Astrocyte of the cerebellum (primary cell): ENCODE measurements around the gene FAM222B.

Source experiments
- DNase-seq: peaks from one replicate; pipeline ENCODE4 v3.0.0-alpha.2; 2011; ENCODE audit warnings: low read depth
- H3K4me3 ChIP-seq: 2 replicates; pipeline ENCODE4 v1.5.1; 2011; ENCODE audit warnings: mild to moderate bottlenecking, low read depth, low read length, moderate library complexity
- in situ Hi-C: cut with HindIII; loops from 2 replicates; pipeline ENCODE4 v1.10.0; 2017; ENCODE audit warnings: low sequenced_read_pairs
- TF ChIP-seq, protein P1 (sequence below): IDR thresholded peaks from 2 replicates; pipeline ENCODE4 v1.5.1; 2012; ENCODE audit warnings: low read length, low read depth, moderate library complexity, mild to moderate bottlenecking; ENCODE audit errors: missing control alignments

FAM222B gene

DNA sequence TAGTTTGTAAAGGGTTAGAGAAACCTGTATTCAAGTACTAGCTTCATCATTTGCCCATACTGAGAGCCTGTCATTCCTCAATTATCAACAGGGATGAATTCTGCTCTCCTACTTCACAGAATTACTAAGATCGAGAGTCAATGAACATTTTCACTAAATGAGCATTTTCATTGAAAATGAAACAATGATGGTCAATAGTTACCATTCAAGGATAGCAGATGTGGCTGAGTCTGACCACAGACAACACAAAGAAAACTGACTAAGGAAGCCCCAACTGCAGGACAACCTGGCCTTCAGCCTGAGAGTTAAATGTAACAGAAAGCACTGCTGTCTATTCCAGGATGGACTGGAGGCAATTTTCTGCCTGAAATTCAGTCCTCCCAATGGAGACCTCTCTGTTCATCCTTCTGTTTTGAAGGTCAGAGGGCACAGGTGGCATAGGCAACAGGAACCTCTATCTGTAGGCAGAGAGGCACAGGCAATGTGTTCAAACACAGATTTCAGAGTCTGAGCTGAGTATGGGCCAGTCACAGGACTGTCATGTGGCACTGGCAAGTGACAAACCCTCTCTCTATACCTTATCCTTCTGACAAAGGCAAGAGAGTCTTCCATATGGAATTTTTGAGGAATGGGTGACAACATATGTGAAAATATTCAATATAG is 79.3 kb downstream of the FAM222B start:
- no peak for DNase-seq
- in situ Hi-C loops, result no loop called here
- no peak overlapping the region for H3K4me3 ChIP-seq
- TF ChIP-seq, protein P1, sequence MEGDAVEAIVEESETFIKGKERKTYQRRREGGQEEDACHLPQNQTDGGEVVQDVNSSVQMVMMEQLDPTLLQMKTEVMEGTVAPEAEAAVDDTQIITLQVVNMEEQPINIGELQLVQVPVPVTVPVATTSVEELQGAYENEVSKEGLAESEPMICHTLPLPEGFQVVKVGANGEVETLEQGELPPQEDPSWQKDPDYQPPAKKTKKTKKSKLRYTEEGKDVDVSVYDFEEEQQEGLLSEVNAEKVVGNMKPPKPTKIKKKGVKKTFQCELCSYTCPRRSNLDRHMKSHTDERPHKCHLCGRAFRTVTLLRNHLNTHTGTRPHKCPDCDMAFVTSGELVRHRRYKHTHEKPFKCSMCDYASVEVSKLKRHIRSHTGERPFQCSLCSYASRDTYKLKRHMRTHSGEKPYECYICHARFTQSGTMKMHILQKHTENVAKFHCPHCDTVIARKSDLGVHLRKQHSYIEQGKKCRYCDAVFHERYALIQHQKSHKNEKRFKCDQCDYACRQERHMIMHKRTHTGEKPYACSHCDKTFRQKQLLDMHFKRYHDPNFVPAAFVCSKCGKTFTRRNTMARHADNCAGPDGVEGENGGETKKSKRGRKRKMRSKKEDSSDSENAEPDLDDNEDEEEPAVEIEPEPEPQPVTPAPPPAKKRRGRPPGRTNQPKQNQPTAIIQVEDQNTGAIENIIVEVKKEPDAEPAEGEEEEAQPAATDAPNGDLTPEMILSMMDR, result no peak

DNA sequence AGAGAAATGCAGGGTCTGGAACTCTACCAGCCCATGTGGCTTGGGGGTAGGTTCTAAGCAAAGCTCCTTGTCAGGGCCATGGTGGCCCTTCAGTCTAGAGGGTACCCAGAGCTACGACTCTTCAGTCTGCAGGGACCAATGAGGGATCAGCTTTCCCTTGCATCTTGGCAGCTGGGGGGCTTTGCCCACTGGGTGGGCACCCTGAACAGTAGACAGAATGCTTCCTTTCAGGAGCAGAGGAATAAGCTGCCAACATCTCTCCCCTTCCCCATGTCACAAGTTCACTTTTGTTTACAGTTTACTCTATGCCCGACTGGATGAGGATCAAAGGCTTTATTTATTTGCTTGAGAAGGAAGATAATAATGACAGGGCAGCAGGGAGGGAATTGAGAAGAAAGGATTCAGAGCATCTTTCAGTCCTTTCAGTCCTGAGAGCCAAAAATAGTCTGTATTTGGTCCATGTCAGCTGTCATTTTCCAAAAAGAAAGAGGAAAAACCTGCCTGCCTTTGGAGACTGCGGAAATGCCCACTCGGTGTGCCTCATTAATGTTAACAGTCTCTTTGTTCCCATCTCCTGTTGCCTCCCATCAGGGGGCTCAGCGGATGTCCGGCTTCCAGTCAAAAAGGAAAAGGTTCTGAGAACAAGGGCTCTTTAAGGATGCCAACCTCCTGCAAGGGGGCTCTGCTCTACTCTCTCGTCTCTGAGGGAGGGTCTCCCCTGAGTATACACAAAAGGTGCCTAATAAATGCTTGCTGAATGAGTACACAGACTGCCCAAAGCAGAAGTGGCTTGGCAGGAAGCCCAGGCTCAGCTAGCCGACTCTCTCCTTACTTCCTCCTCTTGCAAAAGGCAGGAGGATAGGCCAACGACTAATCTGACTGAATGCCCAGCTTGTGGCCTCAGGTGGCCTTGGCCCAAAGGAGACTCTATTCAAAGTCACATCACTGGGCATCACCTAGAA is 81.7 kb downstream of the FAM222B start:
- H3K4me3 ChIP-seq, result no peak overlapping the region
- in situ Hi-C loops, result no loop called here
- peak; percentile 42 for DNase-seq
- TF ChIP-seq, protein P1, result no peak

DNA sequence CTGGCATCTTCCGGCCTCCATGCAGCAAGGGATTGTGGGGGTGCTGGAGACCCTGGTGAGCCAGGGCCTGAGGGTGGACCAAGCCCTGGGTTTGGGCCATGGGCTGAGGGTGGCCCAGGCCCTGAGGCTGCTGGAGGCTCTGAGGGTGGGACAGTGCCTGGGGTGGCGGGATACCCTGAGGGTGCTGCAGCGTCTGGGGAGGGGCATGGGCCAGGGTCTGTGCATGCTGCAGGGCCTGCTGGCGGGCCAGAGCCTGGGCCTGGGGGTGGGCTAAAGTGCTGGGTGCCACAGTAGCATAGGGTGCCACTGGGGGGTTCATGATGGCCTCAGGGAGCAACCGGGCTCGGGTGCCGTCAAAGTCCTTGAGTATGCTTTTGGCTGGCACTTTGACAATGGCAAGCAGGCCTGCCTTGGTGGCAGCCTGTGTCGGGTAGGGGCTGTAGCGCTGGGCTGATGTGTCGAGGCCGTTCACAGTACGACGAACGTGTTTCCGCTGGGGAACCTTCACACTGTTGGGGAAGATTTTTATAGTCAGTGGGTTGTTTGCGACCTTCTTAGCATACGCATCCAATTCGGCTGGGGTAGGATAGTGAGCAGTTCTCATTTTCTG is 83.2 kb downstream of the FAM222B start:
- no peak for DNase-seq
- H3K4me3 ChIP-seq, result no peak overlapping the region
- TF ChIP-seq, protein P1, result no peak
- in situ Hi-C loops, result no loop called here

DNA sequence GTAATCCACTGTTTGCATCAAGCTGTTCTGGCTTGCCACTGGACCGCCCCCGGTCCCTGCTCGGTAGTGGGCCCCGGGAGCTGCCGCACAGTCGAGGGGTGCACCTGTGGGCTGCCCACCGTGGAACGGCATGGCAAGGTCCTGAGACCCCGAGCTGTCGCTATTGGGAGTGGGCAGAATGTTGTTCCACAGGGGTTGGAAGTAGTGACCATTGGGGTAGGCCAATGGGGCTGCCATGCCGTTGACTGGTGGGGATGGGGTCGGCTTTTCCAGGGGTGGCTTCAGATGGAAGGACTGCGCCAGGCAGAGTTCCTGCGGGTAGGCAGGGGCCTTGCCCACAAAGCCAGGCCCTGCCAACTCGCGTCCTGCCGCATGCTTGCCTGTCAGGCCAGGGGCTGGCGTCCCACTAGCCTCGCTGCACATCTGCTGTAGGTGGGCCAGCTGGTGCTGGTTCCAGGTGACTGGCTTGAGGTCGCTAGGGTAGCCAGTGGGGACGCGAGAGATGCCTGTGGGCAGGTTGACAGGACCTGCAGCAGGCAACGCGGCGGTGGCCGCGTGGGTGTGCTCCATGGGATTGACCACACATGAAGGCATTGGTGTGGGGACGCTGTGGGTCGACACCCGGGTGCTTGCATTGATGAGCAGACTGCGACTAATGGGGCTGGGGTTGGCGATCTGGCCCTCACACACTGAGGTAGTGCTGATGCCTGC is 84.0 kb downstream of the FAM222B start:
- in situ Hi-C loops, result no loop called here
- DNase-seq, result no peak
- TF ChIP-seq, protein P1, result no peak
- no peak overlapping the region for H3K4me3 ChIP-seq

DNA sequence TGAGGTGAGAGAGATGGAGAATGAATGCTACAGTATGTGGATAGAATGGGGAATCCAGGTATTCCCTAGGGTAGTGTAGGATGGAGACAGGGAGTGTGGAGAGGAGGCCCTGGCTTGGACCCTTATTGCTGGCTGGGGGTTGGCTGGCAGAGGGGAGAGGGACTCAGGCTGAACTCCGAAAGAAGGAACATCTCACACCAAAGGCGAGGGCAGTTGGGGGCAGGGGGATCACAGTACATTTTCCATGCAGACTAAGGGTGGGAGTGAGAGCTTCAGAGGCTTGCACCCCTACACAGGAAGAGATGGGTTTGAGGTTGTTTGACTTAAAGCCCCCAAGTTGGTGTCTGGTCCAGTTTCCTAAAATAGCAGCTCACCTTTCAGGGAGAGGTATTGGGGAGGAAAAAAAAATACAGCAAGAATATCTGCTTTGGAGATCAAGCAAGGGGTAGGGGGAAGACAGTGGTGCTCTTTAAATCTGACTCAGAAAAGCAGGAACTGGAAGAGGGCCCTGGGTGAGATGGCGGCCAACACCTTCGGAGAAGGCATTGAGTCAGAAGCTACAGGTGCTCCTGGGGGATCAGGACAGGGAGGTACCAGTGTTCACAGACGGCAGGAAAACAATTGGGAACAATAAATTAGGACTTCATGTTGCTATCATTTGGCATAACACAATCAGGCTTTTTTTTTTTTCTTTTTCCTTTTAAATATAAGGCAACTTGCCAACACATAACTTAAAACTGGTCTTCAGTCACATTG is 86.4 kb downstream of the FAM222B start:
- DNase-seq, result no peak
- in situ Hi-C loops, result no loop called here
- no peak overlapping the region for H3K4me3 ChIP-seq
- TF ChIP-seq, protein P1, result no peak

DNA sequence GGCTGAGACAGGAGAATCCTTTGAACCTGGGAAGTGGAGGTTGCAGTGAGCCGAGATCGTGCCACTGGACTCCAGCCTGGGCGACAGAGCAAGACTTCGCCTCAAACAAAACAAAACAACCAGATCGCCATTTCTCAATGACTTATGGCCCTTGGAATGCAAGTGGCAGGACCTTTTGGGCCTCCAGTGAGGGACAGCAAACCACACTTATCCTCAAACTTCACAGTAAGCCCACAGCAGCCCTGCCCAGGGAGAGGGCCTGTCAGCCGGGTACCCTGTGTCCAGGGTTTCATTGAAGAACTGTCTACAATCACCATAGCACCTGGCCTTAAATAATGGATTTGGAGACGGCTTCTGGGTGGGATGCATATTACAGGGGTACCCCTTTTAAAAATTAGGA is 87.1 kb downstream of the FAM222B start:
- in situ Hi-C loops, result no loop called here
- DNase-seq, result no peak
- TF ChIP-seq, protein P1, result no peak
- H3K4me3 ChIP-seq, result no peak overlapping the region
